ENCODE results near the gene WWP2.

The WWP2 gene

DNA sequence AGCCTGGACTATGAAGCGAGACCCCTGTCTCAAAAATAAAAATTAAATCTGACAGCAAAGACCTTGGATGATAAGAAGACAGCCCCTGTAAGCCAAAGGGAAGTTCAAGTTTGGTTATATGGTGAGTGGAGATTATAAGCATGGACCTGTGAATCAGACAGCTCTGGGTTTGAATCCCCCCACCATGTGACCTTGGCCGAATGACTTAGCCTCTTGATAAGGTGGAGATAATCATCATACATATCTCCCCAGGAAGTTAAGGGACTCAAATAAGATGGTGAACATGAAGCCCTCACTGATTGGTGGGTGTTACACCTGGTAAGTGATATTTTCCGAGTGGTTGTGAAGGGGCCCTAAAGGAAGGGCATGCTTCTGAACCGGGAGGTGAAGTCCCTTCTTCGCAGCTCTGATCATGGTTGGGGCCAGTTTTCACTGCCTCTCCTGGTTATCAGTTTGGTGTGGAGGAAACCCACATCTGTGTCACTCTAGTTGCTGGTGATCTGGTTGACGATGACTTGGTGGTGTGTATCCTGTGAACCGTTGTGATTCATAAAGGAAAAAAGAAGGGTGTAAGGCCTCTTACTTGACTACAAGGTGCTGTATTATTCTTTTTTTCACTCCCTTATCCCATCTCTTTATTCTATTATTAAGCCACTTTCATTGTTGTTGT, 127.3 kb downstream of the WWP2 start:
- DNase-seq (ENCODE audit: extremely low read depth, low read depth) = no peak
- TF ChIP-seq, protein P1, sequence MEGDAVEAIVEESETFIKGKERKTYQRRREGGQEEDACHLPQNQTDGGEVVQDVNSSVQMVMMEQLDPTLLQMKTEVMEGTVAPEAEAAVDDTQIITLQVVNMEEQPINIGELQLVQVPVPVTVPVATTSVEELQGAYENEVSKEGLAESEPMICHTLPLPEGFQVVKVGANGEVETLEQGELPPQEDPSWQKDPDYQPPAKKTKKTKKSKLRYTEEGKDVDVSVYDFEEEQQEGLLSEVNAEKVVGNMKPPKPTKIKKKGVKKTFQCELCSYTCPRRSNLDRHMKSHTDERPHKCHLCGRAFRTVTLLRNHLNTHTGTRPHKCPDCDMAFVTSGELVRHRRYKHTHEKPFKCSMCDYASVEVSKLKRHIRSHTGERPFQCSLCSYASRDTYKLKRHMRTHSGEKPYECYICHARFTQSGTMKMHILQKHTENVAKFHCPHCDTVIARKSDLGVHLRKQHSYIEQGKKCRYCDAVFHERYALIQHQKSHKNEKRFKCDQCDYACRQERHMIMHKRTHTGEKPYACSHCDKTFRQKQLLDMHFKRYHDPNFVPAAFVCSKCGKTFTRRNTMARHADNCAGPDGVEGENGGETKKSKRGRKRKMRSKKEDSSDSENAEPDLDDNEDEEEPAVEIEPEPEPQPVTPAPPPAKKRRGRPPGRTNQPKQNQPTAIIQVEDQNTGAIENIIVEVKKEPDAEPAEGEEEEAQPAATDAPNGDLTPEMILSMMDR (IDR thresholded peaks at IDR 0.05; ENCODE audit: low read depth, low read length, missing control alignments) = no peak
- no peak overlapping the region for H3K4me3 ChIP-seq (replicated peaks; ENCODE audit: low read depth, low read length)

DNA sequence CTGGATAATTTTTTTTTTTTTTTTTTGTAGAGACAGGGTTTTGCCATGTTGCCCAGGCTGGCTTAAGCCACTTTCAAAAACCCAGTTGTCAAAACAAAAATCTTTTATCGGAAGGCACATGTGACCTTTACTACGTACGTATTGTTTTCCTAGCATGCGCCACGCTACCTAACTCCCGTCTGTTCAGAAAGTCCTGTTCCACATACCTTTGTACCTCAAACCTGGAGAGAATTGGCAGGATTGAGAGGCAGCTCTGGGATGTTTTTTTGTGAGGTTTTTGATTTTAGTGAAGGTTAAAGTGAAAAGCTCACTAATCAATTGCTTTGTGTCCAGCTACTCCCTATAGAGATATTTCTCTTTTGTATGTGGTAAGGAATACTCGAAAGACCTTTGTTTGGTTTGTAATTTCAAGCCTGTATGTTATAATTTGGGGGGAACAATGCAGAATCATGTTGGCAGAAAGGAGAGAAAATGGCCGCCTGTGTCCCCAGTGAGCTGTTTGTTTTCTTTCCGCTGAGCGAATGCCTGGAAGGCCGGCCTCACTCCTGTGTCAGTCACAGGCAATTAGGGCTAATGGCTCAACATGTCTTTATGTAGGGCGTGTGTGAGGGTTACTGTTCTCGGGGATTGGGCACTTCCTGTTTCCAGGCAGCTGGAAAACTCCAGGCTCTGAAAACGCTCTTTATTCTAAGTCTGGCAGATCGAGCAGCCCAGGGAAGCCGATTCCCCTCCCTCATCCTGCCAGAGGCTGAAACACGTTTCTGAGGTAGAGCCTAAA, 128.2 kb downstream of the WWP2 start:
- TF ChIP-seq, protein P1 (IDR thresholded peaks at IDR 0.05; ENCODE audit: low read depth, low read length, missing control alignments) = no peak
- DNase-seq (ENCODE audit: extremely low read depth, low read depth) = peak; percentile 59
- no peak overlapping the region for H3K4me3 ChIP-seq (replicated peaks; ENCODE audit: low read depth, low read length)

DNA sequence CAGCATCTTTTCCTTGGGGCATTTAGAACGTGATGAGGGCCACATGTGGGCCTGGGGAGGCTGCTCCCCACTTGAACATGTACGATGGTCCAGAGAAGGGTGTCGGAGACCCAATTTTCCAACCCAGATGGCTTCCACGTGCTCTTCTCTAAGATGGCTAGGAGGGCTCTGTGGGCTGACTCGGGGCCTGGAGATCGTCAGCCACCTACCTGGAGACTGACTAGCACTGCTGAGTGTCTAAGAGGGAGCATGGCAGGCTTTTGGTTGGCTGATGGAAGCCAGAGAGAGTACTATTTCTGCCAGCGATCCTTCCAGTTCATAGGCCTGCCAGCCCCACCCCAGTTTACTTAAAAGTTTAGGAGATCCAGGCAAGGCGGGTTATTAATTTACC, 128.8 kb downstream of the WWP2 start:
- no peak overlapping the region for H3K4me3 ChIP-seq (replicated peaks; ENCODE audit: low read depth, low read length)
- peak; percentile 22 for DNase-seq (ENCODE audit: extremely low read depth, low read depth)
- TF ChIP-seq, protein P1 (IDR thresholded peaks at IDR 0.05; ENCODE audit: low read depth, low read length, missing control alignments) = no peak

DNA sequence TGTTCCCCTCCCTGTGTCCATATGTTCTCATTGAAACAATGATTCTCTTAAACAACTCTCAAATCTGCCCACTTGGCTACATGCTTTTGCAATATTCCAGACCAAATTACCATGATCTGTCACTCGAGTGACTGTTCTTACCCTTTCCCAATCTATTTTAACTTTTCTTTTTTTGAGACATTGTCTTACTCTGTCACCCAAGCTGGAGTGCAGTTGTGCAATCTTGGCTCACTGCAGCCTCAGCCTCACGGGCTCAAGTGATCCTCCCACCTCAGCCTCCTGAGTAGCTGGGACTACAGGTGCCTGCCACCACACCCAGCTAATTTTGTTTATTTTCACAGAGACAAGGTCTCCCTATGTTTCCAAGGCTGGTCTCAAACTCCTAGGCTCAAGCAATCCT, 130.2 kb downstream of the WWP2 start:
- H3K4me3 ChIP-seq (replicated peaks; ENCODE audit: low read depth, low read length) = no peak overlapping the region
- TF ChIP-seq, protein P1 (IDR thresholded peaks at IDR 0.05; ENCODE audit: low read depth, low read length, missing control alignments) = no peak
- DNase-seq (ENCODE audit: extremely low read depth, low read depth) = no peak

DNA sequence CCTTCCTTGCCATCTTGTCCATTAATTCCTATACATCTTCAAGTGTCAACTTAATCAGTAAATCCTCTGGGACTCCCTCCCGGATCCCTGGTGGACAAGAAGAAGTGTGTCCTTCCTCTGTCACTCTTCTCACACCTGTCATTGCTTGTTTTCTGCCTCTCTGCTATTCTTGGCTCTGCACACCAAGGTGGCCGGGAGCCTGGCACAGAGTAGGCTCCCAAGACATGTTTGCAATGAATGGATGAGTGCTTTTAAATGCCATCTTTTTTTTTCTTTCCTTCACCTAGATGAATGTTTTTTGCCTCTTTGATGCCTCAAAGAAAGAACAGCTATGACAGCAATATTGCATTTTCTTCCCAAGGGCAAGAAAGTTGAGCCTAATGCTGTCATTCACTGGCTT, 131.0 kb downstream of the WWP2 start:
- no peak overlapping the region for H3K4me3 ChIP-seq (replicated peaks; ENCODE audit: low read depth, low read length)
- no peak for DNase-seq (ENCODE audit: extremely low read depth, low read depth)
- TF ChIP-seq, protein P1 (IDR thresholded peaks at IDR 0.05; ENCODE audit: low read depth, low read length, missing control alignments) = no peak

DNA sequence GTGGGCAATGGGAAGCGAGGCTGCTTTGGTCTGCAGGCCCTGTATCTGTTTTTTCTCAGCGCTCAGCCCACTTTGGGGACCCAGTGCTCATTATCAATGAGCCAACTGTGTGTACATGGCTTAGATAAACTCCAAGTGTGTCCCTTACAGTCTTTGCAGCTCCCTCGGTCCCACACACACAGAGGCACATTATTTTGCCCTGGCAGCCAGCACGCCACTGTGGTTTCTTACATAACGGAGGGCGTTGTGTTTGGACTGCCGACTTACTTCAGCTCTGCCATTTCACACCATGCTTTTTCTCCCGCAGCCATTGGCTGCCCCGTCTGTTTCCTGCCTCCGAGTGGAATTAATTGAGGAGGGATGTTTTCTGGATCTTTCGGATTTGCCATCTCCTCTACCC, 132.5 kb downstream of the WWP2 start:
- TF ChIP-seq, protein P1 (IDR thresholded peaks at IDR 0.05; ENCODE audit: low read depth, low read length, missing control alignments) = no peak
- no peak overlapping the region for H3K4me3 ChIP-seq (replicated peaks; ENCODE audit: low read depth, low read length)
- DNase-seq (ENCODE audit: extremely low read depth, low read depth) = no peak

Data from HFF-Myc (cell line).